K562 (cell line): ENCODE data around the gene MRPL55. TPM values are rescaled to one million over a fixed set of nuclear protein-coding genes. Genes with fewer than 3 reads are reported as not detected.

Experiments used
- ATAC-seq: fragments of 200-7000 bp; cut with Tn5 transposase; 3 replicates; pipeline ENCODE4 v1.9.1; 2020; ENCODE audit warnings: moderate library complexity
- BruUV-seq: library from RNA; stranded (reverse); fragments of 400-500 nt; replicated peaks from 2 replicates; lab custom pipeline; 2021; lab: Mats Ljungman, UMichigan
- CTCF ChIA-PET: fragments of 300-600 bp; formaldehyde crosslinking; extraction: SDS; loops from one replicate; lab custom pipeline; 2021; ENCODE audit warnings: low intra/inter-chr PET ratio; lab: Yijun Ruan, JAX
- POLR2A ChIA-PET: fragments of 300-600, 350-650 bp; sonication (Branson Sonifier 250); formaldehyde crosslinking; extraction: SDS; loops from one replicate; lab custom pipeline; 2021; ENCODE audit warnings: antibody characterized with exemption, inconsistent platforms; lab: Yijun Ruan, JAX
- DNase-seq, 4 experiments: peaks; one replicate each; pipeline versions ENCODE4 v3.0.0 to v3.0.0-alpha.2; 2011 to 2018; ENCODE audit warnings: low spot score in 3 of 4, mixed read lengths in 3 of 4; ENCODE audit errors: extremely low read depth in 1 of 4
- FAIRE-seq: peaks from 2 replicates; lab custom pipeline; 2011; peaks lifted over from hg19 to GRCh38; lab: Jason Lieb, UNC
- H2AFZ ChIP-seq: 2 replicates; pipeline ENCODE4 v1.6.0; 2011; ENCODE audit warnings: low read depth, low read length, control low read depth, inconsistent platforms
- H3K27ac ChIP-seq: fragments of 200-600 bp; 3 replicates; pipeline ENCODE4 v1.8.0; 2011; ENCODE audit warnings: low read depth, mild to moderate bottlenecking, control low read depth, inconsistent platforms, low read length, moderate library complexity, mixed read lengths; ENCODE audit errors: extremely low read depth
- H3K27me3 ChIP-seq, 2 experiments: fragments of 300-600 bp in 1 of 2; 2 replicates in 1 of 2; 3 replicates in 1 of 2; pipeline versions ENCODE4 v1.6.0 to v1.8.0; 2011; ENCODE audit warnings: inconsistent platforms in 2 of 2, low read length in 2 of 2, mild to moderate bottlenecking in 1 of 2, mixed read lengths in 1 of 2, moderate library complexity in 1 of 2; ENCODE audit not compliant: control insufficient read depth in 2 of 2, insufficient read depth in 2 of 2
- H3K36me3 ChIP-seq: fragments of 300-600 bp; 3 replicates; pipeline ENCODE4 v1.8.0; 2011; ENCODE audit warnings: mild to moderate bottlenecking, low read length, inconsistent platforms; ENCODE audit not compliant: control insufficient read depth, insufficient read depth
- H3K4me1 ChIP-seq, 2 experiments: fragments of 200-600 bp in 1 of 2; replicated peaks in 1 of 2; 2 replicates in 1 of 2; 3 replicates in 1 of 2; pipeline versions ENCODE4 v1.5.1 to v1.8.0; 2011; ENCODE audit warnings: inconsistent platforms in 2 of 2, low read length in 2 of 2, mild to moderate bottlenecking in 1 of 2, mixed read lengths in 1 of 2, moderate library complexity in 1 of 2; ENCODE audit not compliant: control insufficient read depth in 2 of 2, insufficient read depth in 2 of 2
- H3K4me2 ChIP-seq: 2 replicates; pipeline ENCODE4 v1.6.1; 2011; ENCODE audit warnings: low read length, control low read depth, inconsistent platforms, mixed read lengths; ENCODE audit not compliant: insufficient read depth
- H3K4me3 ChIP-seq: fragments of 200-600 bp; sonication (generic), shearing (Covaris generic); 2 replicates; pipeline ENCODE4 v1.5.1; 2016; ENCODE audit warnings: control low read depth, inconsistent platforms
- H3K79me2 ChIP-seq: fragments of 200-600 bp; 3 replicates; pipeline ENCODE4 v1.8.0; 2011; ENCODE audit warnings: low read length, inconsistent platforms; ENCODE audit not compliant: control insufficient read depth, insufficient read depth
- H3K9ac ChIP-seq, 2 experiments: 2 replicates each; pipeline versions ENCODE4 v1.6.0 to v1.6.1; 2011; ENCODE audit warnings: low read depth in 2 of 2, low read length in 2 of 2, control low read depth in 1 of 2, inconsistent platforms in 1 of 2, mild to moderate bottlenecking in 1 of 2, mixed read lengths in 1 of 2; ENCODE audit not compliant: insufficient read depth in 1 of 2
- H3K9me1 ChIP-seq: one replicate; pipeline ENCODE4 v1.6.0; 2011; ENCODE audit warnings: inconsistent platforms, mild to moderate bottlenecking, low read length, moderate library complexity; ENCODE audit not compliant: control insufficient read depth, insufficient read depth
- H3K9me3 ChIP-seq: replicated peaks from 2 replicates; pipeline ENCODE4 v1.5.1; 2011; ENCODE audit warnings: low read depth, low read length, inconsistent platforms; ENCODE audit not compliant: control insufficient read depth, insufficient read depth
- H4K20me1 ChIP-seq: replicated peaks from 2 replicates; pipeline ENCODE4 v1.6.1; 2011; ENCODE audit warnings: low read length, inconsistent platforms, mixed read lengths; ENCODE audit not compliant: control insufficient read depth, insufficient read depth
- C11orf30 ChIP-seq: fragments of 450-650 bp; IDR thresholded peaks from 2 replicates; pipeline ENCODE4 v1.6.1; 2016; ENCODE audit warnings: low read depth, mild to moderate bottlenecking
- EP300 ChIP-seq: IDR thresholded peaks from 2 replicates; pipeline ENCODE4 v1.6.1; 2012; ENCODE audit warnings: low read length, improper control_type of control experiment
- FOXA3 ChIP-seq, 2 experiments: fragments of 450-650 bp in 1 of 2; sonication (generic) in 1 of 2; formaldehyde crosslinking; IDR thresholded peaks in 1 of 2; conservative IDR thresholded peaks in 1 of 2; 2 replicates each; pipeline versions ENCODE4 v1.4.0 to v1.8.0; 2020 to 2022; ENCODE audit warnings: mild to moderate bottlenecking in 2 of 2, missing genetic modification reagents in 1 of 2
- HIVEP1 ChIP-seq: fragments of 250-450 bp; sonication (Bioruptor Pico); IDR thresholded peaks from 2 replicates; pipeline ENCODE4 v1.4.0; 2020; ENCODE audit warnings: mild to moderate bottlenecking
- JUNB ChIP-seq: fragments of 450-650 bp; formaldehyde crosslinking; conservative IDR thresholded peaks from 2 replicates; pipeline ENCODE4 v1.4.0; 2020; ENCODE audit warnings: mild to moderate bottlenecking
- PHB ChIP-seq: fragments of 250-450 bp; sonication (Bioruptor Pico); IDR thresholded peaks from 2 replicates; pipeline ENCODE4 v1.5.0; 2021
- TFAP4 ChIP-seq: sonication (generic); formaldehyde crosslinking; IDR thresholded peaks from 2 replicates; pipeline ENCODE4 v1.8.0; 2022; ENCODE audit warnings: missing genetic modification reagents, mild to moderate bottlenecking, moderate library complexity, borderline replicate concordance
- TSC22D4 ChIP-seq: fragments of 450-650 bp; IDR thresholded peaks from 2 replicates; pipeline ENCODE4 v1.6.1; 2016; ENCODE audit warnings: missing genetic modification characterization, missing biosample characterization, control low read depth
- ZNF232 ChIP-seq: sonication (generic); formaldehyde crosslinking; IDR thresholded peaks from 2 replicates; pipeline ENCODE4 v1.8.0; 2022; ENCODE audit warnings: mild to moderate bottlenecking, missing genetic modification reagents
- ZNF785 ChIP-seq: fragments of 250-450 bp; sonication (Bioruptor Pico); IDR thresholded peaks from 2 replicates; pipeline ENCODE4 v1.4.0; 2020; ENCODE audit warnings: mild to moderate bottlenecking
- WGBS: fragments of 100-300 bp; shearing (Covaris generic); methylation state at CpG from one replicate; pipeline ENCODE4 v1.1.6; 2016; ENCODE audit warnings: low coverage, mixed read lengths; ENCODE audit not compliant: insufficient coverage; ENCODE audit errors: missing lambda C conversion rate; 5-methylcytosine and 5-hydroxymethylcytosine counted together
- in situ Hi-C: fragments of 300-500 bp; cut with MboI; formaldehyde crosslinking; loops from 4 replicates; pipeline ENCODE4 v1.15.0; 2018; ENCODE audit warnings: inconsistent platforms, mixed read lengths
- intact Hi-C: fragments of 100-400 bp; cut with micrococcal nuclease; formaldehyde crosslinking; loops from 2 replicates; pipeline ENCODE4 v1.14.2; 2022
- polyA plus RNA-seq, 8 experiments: library from polyadenylated mRNA; depleted of rRNA in 4 of 8; stranded (reverse) in 5 of 8; unstranded in 3 of 8; fragments of >200 nt; fragmentation: Nextera tagmentation in 2 of 8; fragmentation: Illumina TruSeq in 1 of 8; extraction: Ambion mirVana in 2 of 8; extraction: Trizol in 1 of 8; gene quantifications; 2 replicates each; pipeline versions ENCODE4 v1.2.1 to v1.2.3, GENCODE V29; 2011 to 2014; ENCODE audit warnings: inconsistent platforms in 1 of 8, missing spikeins in 1 of 8
- total RNA-seq, 7 experiments: library from RNA; depleted of rRNA in 6 of 7; stranded (reverse); fragments of >200 nt in 6 of 7; fragmentation: Illumina TruSeq in 2 of 7; extraction: Trizol in 2 of 7; gene quantifications; 2 replicates each; pipeline versions ENCODE4 v1.2.1 to v1.2.3, GENCODE V29; 2011 to 2021; ENCODE audit warnings: low replicate concordance in 1 of 7
- TF ChIP-seq, protein P1 (sequence below): fragments of 200-600 bp; sonication (generic); IDR thresholded peaks from one replicate; pipeline ENCODE4 v1.6.1; 2012; ENCODE audit warnings: mild to moderate bottlenecking, low read depth, low read length, inconsistent platforms

Gene MRPL55
- total and polyA plus RNA-seq, 9 of the 15 experiments (the other 6 are each of a cell fraction or from before 2014, with no cell fraction given) = 34.9 to 228 (median 81.0) TPM

- H3K27ac ChIP-seq = no peak overlapping the region
- ATAC-seq = no peak
- BruUV-seq = no TSS peak
- TF ChIP-seq, protein P1, sequence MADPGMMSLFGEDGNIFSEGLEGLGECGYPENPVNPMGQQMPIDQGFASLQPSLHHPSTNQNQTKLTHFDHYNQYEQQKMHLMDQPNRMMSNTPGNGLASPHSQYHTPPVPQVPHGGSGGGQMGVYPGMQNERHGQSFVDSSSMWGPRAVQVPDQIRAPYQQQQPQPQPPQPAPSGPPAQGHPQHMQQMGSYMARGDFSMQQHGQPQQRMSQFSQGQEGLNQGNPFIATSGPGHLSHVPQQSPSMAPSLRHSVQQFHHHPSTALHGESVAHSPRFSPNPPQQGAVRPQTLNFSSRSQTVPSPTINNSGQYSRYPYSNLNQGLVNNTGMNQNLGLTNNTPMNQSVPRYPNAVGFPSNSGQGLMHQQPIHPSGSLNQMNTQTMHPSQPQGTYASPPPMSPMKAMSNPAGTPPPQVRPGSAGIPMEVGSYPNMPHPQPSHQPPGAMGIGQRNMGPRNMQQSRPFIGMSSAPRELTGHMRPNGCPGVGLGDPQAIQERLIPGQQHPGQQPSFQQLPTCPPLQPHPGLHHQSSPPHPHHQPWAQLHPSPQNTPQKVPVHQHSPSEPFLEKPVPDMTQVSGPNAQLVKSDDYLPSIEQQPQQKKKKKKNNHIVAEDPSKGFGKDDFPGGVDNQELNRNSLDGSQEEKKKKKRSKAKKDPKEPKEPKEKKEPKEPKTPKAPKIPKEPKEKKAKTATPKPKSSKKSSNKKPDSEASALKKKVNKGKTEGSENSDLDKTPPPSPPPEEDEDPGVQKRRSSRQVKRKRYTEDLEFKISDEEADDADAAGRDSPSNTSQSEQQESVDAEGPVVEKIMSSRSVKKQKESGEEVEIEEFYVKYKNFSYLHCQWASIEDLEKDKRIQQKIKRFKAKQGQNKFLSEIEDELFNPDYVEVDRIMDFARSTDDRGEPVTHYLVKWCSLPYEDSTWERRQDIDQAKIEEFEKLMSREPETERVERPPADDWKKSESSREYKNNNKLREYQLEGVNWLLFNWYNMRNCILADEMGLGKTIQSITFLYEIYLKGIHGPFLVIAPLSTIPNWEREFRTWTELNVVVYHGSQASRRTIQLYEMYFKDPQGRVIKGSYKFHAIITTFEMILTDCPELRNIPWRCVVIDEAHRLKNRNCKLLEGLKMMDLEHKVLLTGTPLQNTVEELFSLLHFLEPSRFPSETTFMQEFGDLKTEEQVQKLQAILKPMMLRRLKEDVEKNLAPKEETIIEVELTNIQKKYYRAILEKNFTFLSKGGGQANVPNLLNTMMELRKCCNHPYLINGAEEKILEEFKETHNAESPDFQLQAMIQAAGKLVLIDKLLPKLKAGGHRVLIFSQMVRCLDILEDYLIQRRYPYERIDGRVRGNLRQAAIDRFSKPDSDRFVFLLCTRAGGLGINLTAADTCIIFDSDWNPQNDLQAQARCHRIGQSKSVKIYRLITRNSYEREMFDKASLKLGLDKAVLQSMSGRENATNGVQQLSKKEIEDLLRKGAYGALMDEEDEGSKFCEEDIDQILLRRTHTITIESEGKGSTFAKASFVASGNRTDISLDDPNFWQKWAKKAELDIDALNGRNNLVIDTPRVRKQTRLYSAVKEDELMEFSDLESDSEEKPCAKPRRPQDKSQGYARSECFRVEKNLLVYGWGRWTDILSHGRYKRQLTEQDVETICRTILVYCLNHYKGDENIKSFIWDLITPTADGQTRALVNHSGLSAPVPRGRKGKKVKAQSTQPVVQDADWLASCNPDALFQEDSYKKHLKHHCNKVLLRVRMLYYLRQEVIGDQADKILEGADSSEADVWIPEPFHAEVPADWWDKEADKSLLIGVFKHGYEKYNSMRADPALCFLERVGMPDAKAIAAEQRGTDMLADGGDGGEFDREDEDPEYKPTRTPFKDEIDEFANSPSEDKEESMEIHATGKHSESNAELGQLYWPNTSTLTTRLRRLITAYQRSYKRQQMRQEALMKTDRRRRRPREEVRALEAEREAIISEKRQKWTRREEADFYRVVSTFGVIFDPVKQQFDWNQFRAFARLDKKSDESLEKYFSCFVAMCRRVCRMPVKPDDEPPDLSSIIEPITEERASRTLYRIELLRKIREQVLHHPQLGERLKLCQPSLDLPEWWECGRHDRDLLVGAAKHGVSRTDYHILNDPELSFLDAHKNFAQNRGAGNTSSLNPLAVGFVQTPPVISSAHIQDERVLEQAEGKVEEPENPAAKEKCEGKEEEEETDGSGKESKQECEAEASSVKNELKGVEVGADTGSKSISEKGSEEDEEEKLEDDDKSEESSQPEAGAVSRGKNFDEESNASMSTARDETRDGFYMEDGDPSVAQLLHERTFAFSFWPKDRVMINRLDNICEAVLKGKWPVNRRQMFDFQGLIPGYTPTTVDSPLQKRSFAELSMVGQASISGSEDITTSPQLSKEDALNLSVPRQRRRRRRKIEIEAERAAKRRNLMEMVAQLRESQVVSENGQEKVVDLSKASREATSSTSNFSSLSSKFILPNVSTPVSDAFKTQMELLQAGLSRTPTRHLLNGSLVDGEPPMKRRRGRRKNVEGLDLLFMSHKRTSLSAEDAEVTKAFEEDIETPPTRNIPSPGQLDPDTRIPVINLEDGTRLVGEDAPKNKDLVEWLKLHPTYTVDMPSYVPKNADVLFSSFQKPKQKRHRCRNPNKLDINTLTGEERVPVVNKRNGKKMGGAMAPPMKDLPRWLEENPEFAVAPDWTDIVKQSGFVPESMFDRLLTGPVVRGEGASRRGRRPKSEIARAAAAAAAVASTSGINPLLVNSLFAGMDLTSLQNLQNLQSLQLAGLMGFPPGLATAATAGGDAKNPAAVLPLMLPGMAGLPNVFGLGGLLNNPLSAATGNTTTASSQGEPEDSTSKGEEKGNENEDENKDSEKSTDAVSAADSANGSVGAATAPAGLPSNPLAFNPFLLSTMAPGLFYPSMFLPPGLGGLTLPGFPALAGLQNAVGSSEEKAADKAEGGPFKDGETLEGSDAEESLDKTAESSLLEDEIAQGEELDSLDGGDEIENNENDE = no peak
- TF ChIP-seq C11orf30 = no peak
- no peak for TF ChIP-seq HIVEP1 (CRISPR knock-in tag)
- TF ChIP-seq EP300 = no peak
- TF ChIP-seq TFAP4 (CRISPR knock-in tag) = no peak
- no peak for TF ChIP-seq JUNB (CRISPR knock-in tag)
- TF ChIP-seq PHB (CRISPR knock-in tag) = no peak
- TF ChIP-seq ZNF232 = no peak
- TF ChIP-seq FOXA3 (CRISPR knock-in tag; conservative IDR thresholded peaks at IDR 0.05 in 1 of 2, IDR thresholded peaks at IDR 0.05 in 1 of 2) = no peak
- TF ChIP-seq ZNF785 (CRISPR knock-in tag) = no peak
- no peak for TF ChIP-seq TSC22D4 (tag)
- TF ChIP-seq, all 486 proteins: peak for 0
- H3K9me1 ChIP-seq = no peaks in the 10 kb centered on the region
- no peaks in the 10 kb centered on the region for H4K20me1 ChIP-seq
- H3K4me2 ChIP-seq = no peak overlapping the region
- no peak for DNase-seq
- in situ Hi-C loops = no loop called here
- H3K9ac ChIP-seq = no peak overlapping the region
- H3K27me3 ChIP-seq = no peaks in the 10 kb centered on the region
- H3K4me1 ChIP-seq = peaks cover 3 to 6% of the 10 kb centered on the region in 2 experiments; a peak in 3 of 5 replicates
- no peaks in the 10 kb centered on the region for H3K79me2 ChIP-seq
- H3K9me3 ChIP-seq = no peaks in the 10 kb centered on the region
- H3K36me3 ChIP-seq = no peaks in the 10 kb centered on the region
- H3K4me3 ChIP-seq = no peak overlapping the region
- FAIRE-seq = no peak
- WGBS = 29% methylated on average over 2 of the region's 2 CpGs
- intact Hi-C loops = loop anchor here (1.0 to 5.0 kb wide), 6 partner anchors 35 to 384 kb away; a partner anchor contains a TSS
- CTCF ChIA-PET = interaction anchor here (0.8 to 3.2 kb wide), 3 partner anchors 60 to 384 kb away, joined by 4 to 13 read pairs (median 5); no protein-coding TSS in a partner anchor
- POLR2A ChIA-PET = interaction anchor here (0.6 to 2.1 kb wide), 2 partner anchors 9 to 48 kb away, joined by 3 to 6 read pairs; no protein-coding TSS in a partner anchor
- H2AFZ ChIP-seq = no peak overlapping the region
These were observed 22.7 kb upstream of the MRPL55 start for GRCh38 chr1:228131766-228132165.
